ENCODE results near the gene KIAA1958. TPM values are rescaled to one million over a fixed set of nuclear protein-coding genes. Genes with fewer than 3 reads are reported as not detected.

Gene KIAA1958
- total RNA-seq, 4 donors from 2014 or later, result 8.3 to 11.2 (median 9.6) TPM

- Histone ChIP-seq H3K4me3 (replicated peaks in 1 of 3) (no peak overlapping the region), H3K27ac (no peak overlapping the region), H3K4me1 (no peaks in the 10 kb centered on the region), H3K27me3 (no peaks in the 10 kb centered on the region), H3K9me3 (no peaks in the 10 kb centered on the region), H3K36me3 (no peaks in the 10 kb centered on the region)
- intact Hi-C loops (cut with DNase I), result no loop called here
- DNase-seq, result no peak
- WGBS, 2 donors, result 94 to 97% methylated on average over 4 of the region's 4 CpGs
- TF ChIP-seq, protein P1, sequence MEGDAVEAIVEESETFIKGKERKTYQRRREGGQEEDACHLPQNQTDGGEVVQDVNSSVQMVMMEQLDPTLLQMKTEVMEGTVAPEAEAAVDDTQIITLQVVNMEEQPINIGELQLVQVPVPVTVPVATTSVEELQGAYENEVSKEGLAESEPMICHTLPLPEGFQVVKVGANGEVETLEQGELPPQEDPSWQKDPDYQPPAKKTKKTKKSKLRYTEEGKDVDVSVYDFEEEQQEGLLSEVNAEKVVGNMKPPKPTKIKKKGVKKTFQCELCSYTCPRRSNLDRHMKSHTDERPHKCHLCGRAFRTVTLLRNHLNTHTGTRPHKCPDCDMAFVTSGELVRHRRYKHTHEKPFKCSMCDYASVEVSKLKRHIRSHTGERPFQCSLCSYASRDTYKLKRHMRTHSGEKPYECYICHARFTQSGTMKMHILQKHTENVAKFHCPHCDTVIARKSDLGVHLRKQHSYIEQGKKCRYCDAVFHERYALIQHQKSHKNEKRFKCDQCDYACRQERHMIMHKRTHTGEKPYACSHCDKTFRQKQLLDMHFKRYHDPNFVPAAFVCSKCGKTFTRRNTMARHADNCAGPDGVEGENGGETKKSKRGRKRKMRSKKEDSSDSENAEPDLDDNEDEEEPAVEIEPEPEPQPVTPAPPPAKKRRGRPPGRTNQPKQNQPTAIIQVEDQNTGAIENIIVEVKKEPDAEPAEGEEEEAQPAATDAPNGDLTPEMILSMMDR (IDR thresholded peaks at IDR 0.05), result no peak
- TF ChIP-seq POLR2A (IDR thresholded peaks at IDR 0.05), result no peak
Observed at GRCh38 chr9:112640311-112640710, 153.7 kb downstream of the KIAA1958 start.

DNA sequence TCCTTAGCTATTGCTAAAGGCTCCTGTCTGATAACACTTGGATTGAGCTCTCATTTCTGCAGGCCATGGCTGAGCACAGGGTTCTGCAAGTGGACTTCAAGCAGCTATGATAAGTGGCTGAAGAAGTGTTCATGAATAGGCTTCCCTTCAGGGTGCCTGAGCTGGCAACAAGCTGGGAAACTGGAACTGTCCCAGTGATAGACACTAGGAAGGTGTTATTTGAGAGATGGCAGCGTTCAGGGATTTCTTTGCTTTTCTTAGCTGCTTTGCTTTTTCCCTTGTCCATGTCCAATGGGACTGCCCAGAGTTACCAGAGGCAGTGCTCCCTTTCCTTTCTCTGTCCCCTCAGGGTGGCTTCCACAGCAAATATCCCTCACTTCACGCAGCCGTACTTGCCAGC lies 155.5 kb downstream of the KIAA1958 start:
- 66 to 69% methylated on average over 3 of the region's 3 CpGs for whole genome bisulfite sequencing, 2 donors
- Histone ChIP-seq H3K9me3 (no peaks in the 10 kb centered on the region), H3K36me3 (no peaks in the 10 kb centered on the region), H3K27ac (no peak overlapping the region), H3K4me1 (no peaks in the 10 kb centered on the region), H3K4me3 (replicated peaks in 1 of 3) (no peak overlapping the region), H3K27me3 (no peaks in the 10 kb centered on the region)
- TF ChIP-seq, protein P1 (IDR thresholded peaks at IDR 0.05), result no peak
- no peak for TF ChIP-seq POLR2A (IDR thresholded peaks at IDR 0.05)
- intact Hi-C loops (cut with DNase I), result no loop called here
- DNase-seq, result peak; percentile 13 to 32

DNA sequence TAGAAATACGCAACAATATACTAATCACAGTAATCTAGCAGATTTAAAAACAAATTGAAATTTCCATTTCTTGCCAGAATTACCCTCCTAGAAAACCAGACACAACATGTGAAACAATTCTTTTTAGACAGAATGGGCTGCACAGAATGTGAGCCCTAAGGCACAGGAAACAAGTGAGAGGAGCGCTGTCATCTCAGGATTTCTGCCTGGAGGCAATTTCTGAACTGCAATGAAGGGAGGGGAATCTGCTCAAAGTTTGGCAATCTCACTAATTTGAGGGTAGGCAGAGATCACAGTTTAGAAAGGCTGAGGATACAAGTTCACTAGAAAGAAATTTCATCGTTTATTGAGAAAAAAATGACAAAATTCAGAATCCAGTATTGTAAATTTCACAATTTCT lies 161.0 kb downstream of the KIAA1958 start:
- Histone ChIP-seq H3K4me1 (no peaks in the 10 kb centered on the region), H3K27me3 (no peaks in the 10 kb centered on the region), H3K36me3 (no peaks in the 10 kb centered on the region), H3K9me3 (no peaks in the 10 kb centered on the region), H3K27ac (no peak overlapping the region), H3K4me3 (replicated peaks in 1 of 3) (no peak overlapping the region)
- no peak for DNase-seq
- TF ChIP-seq POLR2A (IDR thresholded peaks at IDR 0.05), result no peak
- TF ChIP-seq, protein P1 (IDR thresholded peaks at IDR 0.05), result no peak
- intact Hi-C loops (cut with DNase I), result no loop called here
- 97 to 98% methylated on average over 3 of the region's 3 CpGs for WGBS, 2 donors

- 91 to 95% methylated on average over 1 of the region's 1 CpG for WGBS, 2 donors
- no peak for TF ChIP-seq POLR2A (IDR thresholded peaks at IDR 0.05)
- TF ChIP-seq, protein P1 (IDR thresholded peaks at IDR 0.05), result no peak
- no peaks in the 10 kb centered on the region for H3K36me3 ChIP-seq
- no peaks in the 10 kb centered on the region for H3K9me3 ChIP-seq
- H3K4me3 ChIP-seq (replicated peaks in 1 of 3), result no peak overlapping the region
- no peak overlapping the region for H3K27ac ChIP-seq
- intact Hi-C loops (cut with DNase I), result no loop called here
- H3K27me3 ChIP-seq, result no peaks in the 10 kb centered on the region
- no peak for DNase-seq
- no peaks in the 10 kb centered on the region for H3K4me1 ChIP-seq
Observed at GRCh38 chr9:112648624-112649023, 162.0 kb downstream of the KIAA1958 start.

DNA sequence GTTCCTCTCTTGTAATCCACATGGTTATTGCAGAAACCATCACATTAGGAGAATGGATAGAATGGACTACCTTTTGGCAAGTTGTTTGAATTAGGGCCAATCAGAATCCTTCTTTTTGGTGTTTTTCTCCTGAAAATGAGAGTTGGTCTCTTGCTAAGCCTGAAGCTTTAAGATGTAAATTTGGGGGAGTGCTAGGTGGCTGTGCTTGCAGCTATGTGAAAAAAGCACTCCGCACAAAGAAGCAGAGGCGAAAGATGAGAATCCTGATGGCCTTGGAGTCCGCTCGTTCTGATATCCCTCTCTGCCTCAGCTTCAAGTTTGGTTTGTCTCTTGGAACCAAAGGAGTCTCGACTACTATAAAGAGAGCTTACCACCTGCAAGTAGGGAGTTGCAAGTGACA lies 167.7 kb downstream of the KIAA1958 start:
- Histone ChIP-seq H3K4me3 (replicated peaks in 1 of 3) (no peak overlapping the region), H3K27me3 (no peaks in the 10 kb centered on the region), H3K36me3 (no peaks in the 10 kb centered on the region), H3K27ac (no peak overlapping the region), H3K9me3 (no peaks in the 10 kb centered on the region), H3K4me1 (no peaks in the 10 kb centered on the region)
- 90 to 92% methylated on average over 5 of the region's 5 CpGs for WGBS, 2 donors
- DNase-seq, result no peak
- intact Hi-C loops (cut with DNase I), result no loop called here
- TF ChIP-seq, protein P1 (IDR thresholded peaks at IDR 0.05), result no peak
- TF ChIP-seq POLR2A (IDR thresholded peaks at IDR 0.05), result no peak
